NB4 (cell line): ENCODE measurements around the gene PTPRK.

Experiments used
- CTCF ChIP-seq: IDR thresholded peaks from one replicate; pipeline ENCODE4 v1.5.1; 2012; ENCODE audit warnings: low read depth, low read length
- MAX ChIP-seq: IDR thresholded peaks from 2 replicates; pipeline ENCODE4 v1.6.1; 2011; ENCODE audit warnings: low read depth, low read length
- MYC ChIP-seq: IDR thresholded peaks from 2 replicates; pipeline ENCODE4 v1.6.1; 2011; ENCODE audit warnings: low read depth, low read length
- POLR2A ChIP-seq: IDR thresholded peaks from 2 replicates; pipeline ENCODE4 v1.6.1; 2011; ENCODE audit warnings: mild to moderate bottlenecking; ENCODE audit not compliant: insufficient read length; ENCODE audit errors: extremely low read depth

GRCh38 chr6:128511506-128511905 lies 8.9 kb downstream of the PTPRK start:
- TF ChIP-seq POLR2A, result no peak
- TF ChIP-seq CTCF, result no peak
- TF ChIP-seq MAX, result no peak
- no peak for TF ChIP-seq MYC
